Esophagus squamous epithelium (tissue), 4 donors: ENCODE measurements around the gene PROSER2.

Source experiments
- POLR2A ChIP-seq, 4 donors: fragments of 450-650 bp; IDR thresholded peaks; one replicate each; pipeline ENCODE4 v1.6.1; 2017; ENCODE audit warnings: antibody characterized with exemption in 4 of 4, mild to moderate bottlenecking in 4 of 4, moderate library complexity in 3 of 4
- TF ChIP-seq, protein P1 (sequence below), 6 experiments: fragments of 450-650 bp in 4 of 6; fragments of 200-600 bp in 2 of 6; sonication (generic) in 2 of 6; IDR thresholded peaks; one replicate each; pipeline ENCODE4 v1.5.1; 2016 to 2019; ENCODE audit warnings: antibody characterized with exemption in 6 of 6, mild to moderate bottlenecking in 4 of 6, moderate library complexity in 4 of 6

DNA sequence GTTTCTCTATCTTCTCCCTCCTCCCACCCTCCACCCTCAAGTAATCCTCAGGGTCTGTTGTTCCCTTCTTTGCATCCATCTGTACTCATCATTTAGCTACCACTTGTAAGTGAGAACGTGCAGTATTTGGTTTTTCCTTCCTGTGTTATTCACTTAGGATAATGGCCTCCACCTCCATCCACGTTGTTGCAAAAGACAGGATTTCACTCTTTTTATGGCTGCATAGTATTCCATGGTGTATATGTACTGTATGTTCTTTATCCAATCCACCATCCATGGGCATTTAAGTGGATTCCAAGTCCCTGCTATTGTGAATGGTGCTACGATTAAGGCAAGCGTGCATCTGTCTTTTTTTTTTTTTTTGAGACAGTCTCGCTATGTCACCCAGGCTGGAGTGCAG lies 72.4 kb downstream of the PROSER2 start:
- TF ChIP-seq, protein P1, sequence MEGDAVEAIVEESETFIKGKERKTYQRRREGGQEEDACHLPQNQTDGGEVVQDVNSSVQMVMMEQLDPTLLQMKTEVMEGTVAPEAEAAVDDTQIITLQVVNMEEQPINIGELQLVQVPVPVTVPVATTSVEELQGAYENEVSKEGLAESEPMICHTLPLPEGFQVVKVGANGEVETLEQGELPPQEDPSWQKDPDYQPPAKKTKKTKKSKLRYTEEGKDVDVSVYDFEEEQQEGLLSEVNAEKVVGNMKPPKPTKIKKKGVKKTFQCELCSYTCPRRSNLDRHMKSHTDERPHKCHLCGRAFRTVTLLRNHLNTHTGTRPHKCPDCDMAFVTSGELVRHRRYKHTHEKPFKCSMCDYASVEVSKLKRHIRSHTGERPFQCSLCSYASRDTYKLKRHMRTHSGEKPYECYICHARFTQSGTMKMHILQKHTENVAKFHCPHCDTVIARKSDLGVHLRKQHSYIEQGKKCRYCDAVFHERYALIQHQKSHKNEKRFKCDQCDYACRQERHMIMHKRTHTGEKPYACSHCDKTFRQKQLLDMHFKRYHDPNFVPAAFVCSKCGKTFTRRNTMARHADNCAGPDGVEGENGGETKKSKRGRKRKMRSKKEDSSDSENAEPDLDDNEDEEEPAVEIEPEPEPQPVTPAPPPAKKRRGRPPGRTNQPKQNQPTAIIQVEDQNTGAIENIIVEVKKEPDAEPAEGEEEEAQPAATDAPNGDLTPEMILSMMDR (IDR thresholded peaks at IDR 0.05) = no peak
- TF ChIP-seq POLR2A (IDR thresholded peaks at IDR 0.05) = no peak
